HepG2 (cell line): ENCODE results near the gene HEXIM1. TPM values are rescaled to one million over a fixed set of nuclear protein-coding genes. Genes with fewer than 3 reads are reported as not detected.

Experiments
- DMAP1 ChIP-seq: IDR thresholded peaks from 2 replicates; pipeline ENCODE4 v1.6.1; 2016
- IKZF1 ChIP-seq: fragments of 450-650 bp; IDR thresholded peaks from 2 replicates; pipeline ENCODE4 v1.7.1; 2016
- KDM5B ChIP-seq: sonication (generic); formaldehyde crosslinking; IDR thresholded peaks from 2 replicates; pipeline ENCODE4 v1.4.0; 2020; ENCODE audit warnings: missing genetic modification reagents, mild to moderate bottlenecking, borderline replicate concordance
- KLF12 ChIP-seq: sonication (generic); formaldehyde crosslinking; IDR thresholded peaks from 2 replicates; pipeline ENCODE4 v1.4.0; 2020; ENCODE audit warnings: missing genetic modification reagents, borderline replicate concordance
- NCOA2 ChIP-seq: sonication (generic); formaldehyde crosslinking; IDR thresholded peaks from 2 replicates; pipeline ENCODE4 v1.8.0; 2022; ENCODE audit warnings: inconsistent platforms
- PAWR ChIP-seq: sonication (generic); formaldehyde crosslinking; IDR thresholded peaks from 2 replicates; pipeline ENCODE4 v1.4.0; 2020; ENCODE audit warnings: missing genetic modification reagents, mild to moderate bottlenecking, borderline replicate concordance
- PCBP2 ChIP-seq: fragments of 200-400 bp; formaldehyde crosslinking; optimal IDR thresholded peaks from 2 replicates; pipeline ENCODE3; 2018; ENCODE audit warnings: low read length, low read depth; ENCODE audit not compliant: poor library complexity, severe bottlenecking
- RCOR2 ChIP-seq: IDR thresholded peaks from 2 replicates; pipeline ENCODE4 v1.6.1; 2016; ENCODE audit warnings: missing biosample characterization, missing genetic modification reagents
- SMAD1 ChIP-seq: sonication (generic); formaldehyde crosslinking; IDR thresholded peaks from 2 replicates; pipeline ENCODE4 v1.4.0; 2020; ENCODE audit warnings: missing genetic modification reagents, low read depth, mild to moderate bottlenecking, borderline replicate concordance
- SRSF4 ChIP-seq: fragments of 200-400 bp; formaldehyde crosslinking; IDR thresholded peaks from one replicate; pipeline ENCODE4 v1.6.1; 2018; ENCODE audit warnings: mild to moderate bottlenecking, low read depth, low read length, moderate library complexity; ENCODE audit not compliant: poor library complexity, severe bottlenecking
- TBP ChIP-seq: sonication (generic); formaldehyde crosslinking; IDR thresholded peaks from 2 replicates; pipeline ENCODE4 v1.5.0; 2020; ENCODE audit warnings: missing genetic modification reagents
- ZKSCAN5 ChIP-seq: sonication (generic); formaldehyde crosslinking; IDR thresholded peaks from 2 replicates; pipeline ENCODE4 v1.5.1; 2020; ENCODE audit warnings: mild to moderate bottlenecking, missing genetic modification reagents
- ZNF143 ChIP-seq: sonication (generic); formaldehyde crosslinking; IDR thresholded peaks from 2 replicates; pipeline ENCODE4 v1.4.0; 2020; ENCODE audit warnings: missing genetic modification reagents
- ZNF224 ChIP-seq: sonication (generic); formaldehyde crosslinking; IDR thresholded peaks from 2 replicates; pipeline ENCODE4 v1.5.0; 2020; ENCODE audit warnings: mild to moderate bottlenecking, missing genetic modification reagents
- ZNF589 ChIP-seq: sonication (generic); formaldehyde crosslinking; conservative IDR thresholded peaks from 2 replicates; pipeline ENCODE4 v1.8.0; 2022; ENCODE audit warnings: mild to moderate bottlenecking, moderate library complexity, missing genetic modification reagents
- ZNF749 ChIP-seq: sonication (generic); formaldehyde crosslinking; IDR thresholded peaks from 2 replicates; pipeline ENCODE4 v1.8.0; 2022; ENCODE audit warnings: mild to moderate bottlenecking, missing genetic modification reagents, moderate library complexity, borderline replicate concordance
- ZNF75D ChIP-seq: sonication (generic); formaldehyde crosslinking; IDR thresholded peaks from 2 replicates; pipeline ENCODE4 v1.8.1; 2023; ENCODE audit warnings: missing genetic modification reagents, mild to moderate bottlenecking, borderline replicate concordance
- polyA plus RNA-seq, 8 experiments: library from polyadenylated mRNA; depleted of rRNA in 3 of 8; stranded (reverse) in 7 of 8; unstranded in 1 of 8; fragments of >200 nt; fragmentation: Illumina TruSeq in 4 of 8; extraction: Trizol in 4 of 8; gene quantifications; 2 replicates each; pipeline versions ENCODE4 v1.2.1 to v1.2.3, GENCODE V29; 2011 to 2016; ENCODE audit warnings: low read depth in 4 of 8, missing spikeins in 1 of 8, mixed read lengths in 1 of 8; ENCODE audit not compliant: insufficient read depth in 1 of 8
- total RNA-seq, 5 experiments: library from RNA; depleted of rRNA; stranded (reverse); fragments of >200 nt; fragmentation: Illumina TruSeq; extraction: Trizol; gene quantifications; 2 replicates each; pipeline ENCODE4 v1.2.3, GENCODE V29; 2016; ENCODE audit warnings: low read depth in 1 of 5
- TF ChIP-seq, protein P1 (sequence below): sonication (generic); formaldehyde crosslinking; IDR thresholded peaks from 2 replicates; pipeline ENCODE4 v1.4.0; 2020; ENCODE audit warnings: low read depth, missing genetic modification reagents
- TF ChIP-seq, protein P2 (sequence below): sonication (generic); formaldehyde crosslinking; IDR thresholded peaks from 2 replicates; pipeline ENCODE4 v1.4.0; 2020; ENCODE audit warnings: missing genetic modification reagents, mild to moderate bottlenecking, borderline replicate concordance

HEXIM1 gene
- total and polyA plus RNA-seq, 2 of the 13 experiments (the other 11 are each of a cell fraction or from before 2014, with no cell fraction given), result 10.5 to 16.6 TPM

DNA sequence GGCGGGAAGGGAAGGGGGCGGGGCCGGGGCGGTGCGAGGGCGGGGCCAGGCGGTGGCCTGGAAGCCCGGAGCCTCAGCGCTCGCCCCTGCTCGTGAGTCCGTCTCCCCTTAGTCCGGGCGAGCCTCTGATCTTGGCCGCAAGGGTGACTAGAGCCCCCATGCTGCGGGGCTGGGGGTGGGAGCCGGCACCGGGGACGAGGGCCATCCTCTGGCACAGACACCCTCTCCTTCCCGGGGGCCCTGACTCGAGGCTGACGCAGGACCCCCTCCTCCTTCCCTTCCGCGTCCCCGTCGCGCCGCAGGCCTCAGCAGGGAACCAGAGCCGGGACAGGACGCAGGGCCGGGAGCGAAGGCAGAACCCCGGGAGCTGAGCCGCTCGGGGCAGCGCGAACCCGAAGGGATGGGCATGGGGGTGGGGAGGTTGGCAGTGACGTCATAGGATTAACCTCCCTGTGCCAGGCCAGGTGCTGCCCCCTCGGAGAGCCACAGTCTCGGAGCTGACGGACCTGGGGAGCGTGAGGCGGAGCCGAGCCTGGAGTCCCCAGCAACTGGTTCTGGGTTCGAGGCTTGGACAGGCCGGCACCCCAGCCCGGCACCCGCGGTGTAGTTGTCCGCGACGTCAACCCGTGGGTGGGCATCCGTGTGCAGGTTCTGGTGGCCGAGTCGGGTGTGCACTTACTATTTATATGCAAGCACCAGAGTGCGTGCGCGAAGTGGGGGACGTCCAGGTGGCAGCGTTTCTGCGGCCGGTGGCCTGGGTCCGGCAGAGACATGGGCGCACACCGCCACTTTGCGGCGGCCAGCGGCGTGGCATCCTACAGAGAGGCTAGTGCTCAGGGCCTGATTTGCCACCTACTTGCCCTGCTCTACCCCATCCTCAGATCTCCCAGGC lies 15.5 kb upstream of the HEXIM1 start (continued):
- TF ChIP-seq, protein P1, sequence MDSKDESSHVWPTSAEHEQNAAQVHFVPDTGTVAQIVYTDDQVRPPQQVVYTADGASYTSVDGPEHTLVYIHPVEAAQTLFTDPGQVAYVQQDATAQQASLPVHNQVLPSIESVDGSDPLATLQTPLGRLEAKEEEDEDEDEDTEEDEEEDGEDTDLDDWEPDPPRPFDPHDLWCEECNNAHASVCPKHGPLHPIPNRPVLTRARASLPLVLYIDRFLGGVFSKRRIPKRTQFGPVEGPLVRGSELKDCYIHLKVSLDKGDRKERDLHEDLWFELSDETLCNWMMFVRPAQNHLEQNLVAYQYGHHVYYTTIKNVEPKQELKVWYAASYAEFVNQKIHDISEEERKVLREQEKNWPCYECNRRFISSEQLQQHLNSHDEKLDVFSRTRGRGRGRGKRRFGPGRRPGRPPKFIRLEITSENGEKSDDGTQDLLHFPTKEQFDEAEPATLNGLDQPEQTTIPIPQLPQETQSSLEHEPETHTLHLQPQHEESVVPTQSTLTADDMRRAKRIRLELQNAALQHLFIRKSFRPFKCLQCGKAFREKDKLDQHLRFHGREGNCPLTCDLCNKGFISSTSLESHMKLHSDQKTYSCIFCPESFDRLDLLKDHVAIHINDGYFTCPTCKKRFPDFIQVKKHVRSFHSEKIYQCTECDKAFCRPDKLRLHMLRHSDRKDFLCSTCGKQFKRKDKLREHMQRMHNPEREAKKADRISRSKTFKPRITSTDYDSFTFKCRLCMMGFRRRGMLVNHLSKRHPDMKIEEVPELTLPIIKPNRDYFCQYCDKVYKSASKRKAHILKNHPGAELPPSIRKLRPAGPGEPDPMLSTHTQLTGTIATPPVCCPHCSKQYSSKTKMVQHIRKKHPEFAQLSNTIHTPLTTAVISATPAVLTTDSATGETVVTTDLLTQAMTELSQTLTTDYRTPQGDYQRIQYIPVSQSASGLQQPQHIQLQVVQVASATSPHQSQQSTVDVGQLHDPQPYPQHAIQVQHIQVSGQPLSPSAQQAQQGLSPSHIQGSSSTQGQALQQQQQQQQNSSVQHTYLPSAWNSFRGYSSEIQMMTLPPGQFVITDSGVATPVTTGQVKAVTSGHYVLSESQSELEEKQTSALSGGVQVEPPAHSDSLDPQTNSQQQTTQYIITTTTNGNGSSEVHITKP (CRISPR knock-in tag), result 0 out of 2 replicates have a peak, but pooled peaks have one; percentile 41
- TF ChIP-seq KDM5B (CRISPR knock-in tag) (peak; percentile 59; the same call in 1 of the 2 replicates), ZNF589 (CRISPR knock-in tag) (peak; percentile 64; the same call in 1 of the 2 replicates), ZNF143 (CRISPR knock-in tag) (peak; percentile 58; the same call in 1 of the 2 replicates), ZNF749 (CRISPR knock-in tag) (0 out of 2 replicates have a peak, but pooled peaks have one; percentile 63), SMAD1 (CRISPR knock-in tag) (no peak; the same call in 1 of the 2 replicates), PAWR (CRISPR knock-in tag) (0 out of 2 replicates have a peak, but pooled peaks have one; percentile 57), SRSF4 (no peak), ZNF224 (CRISPR knock-in tag) (no peak), NCOA2 (CRISPR knock-in tag) (no peak), KLF12 (CRISPR knock-in tag) (0 out of 2 replicates have a peak, but pooled peaks have one; percentile 69), TBP (CRISPR knock-in tag) (0 out of 2 replicates have a peak, but pooled peaks have one; percentile 55), PCBP2 (no peak), RCOR2 (CRISPR knock-in tag) (no peak), ZNF75D (CRISPR knock-in tag) (no peak), DMAP1 (no peak; the same call in 1 of the 2 replicates), IKZF1 (no peak), ZKSCAN5 (CRISPR knock-in tag) (0 out of 2 replicates have a peak, but pooled peaks have one; percentile 18)
- TF ChIP-seq, protein P2, sequence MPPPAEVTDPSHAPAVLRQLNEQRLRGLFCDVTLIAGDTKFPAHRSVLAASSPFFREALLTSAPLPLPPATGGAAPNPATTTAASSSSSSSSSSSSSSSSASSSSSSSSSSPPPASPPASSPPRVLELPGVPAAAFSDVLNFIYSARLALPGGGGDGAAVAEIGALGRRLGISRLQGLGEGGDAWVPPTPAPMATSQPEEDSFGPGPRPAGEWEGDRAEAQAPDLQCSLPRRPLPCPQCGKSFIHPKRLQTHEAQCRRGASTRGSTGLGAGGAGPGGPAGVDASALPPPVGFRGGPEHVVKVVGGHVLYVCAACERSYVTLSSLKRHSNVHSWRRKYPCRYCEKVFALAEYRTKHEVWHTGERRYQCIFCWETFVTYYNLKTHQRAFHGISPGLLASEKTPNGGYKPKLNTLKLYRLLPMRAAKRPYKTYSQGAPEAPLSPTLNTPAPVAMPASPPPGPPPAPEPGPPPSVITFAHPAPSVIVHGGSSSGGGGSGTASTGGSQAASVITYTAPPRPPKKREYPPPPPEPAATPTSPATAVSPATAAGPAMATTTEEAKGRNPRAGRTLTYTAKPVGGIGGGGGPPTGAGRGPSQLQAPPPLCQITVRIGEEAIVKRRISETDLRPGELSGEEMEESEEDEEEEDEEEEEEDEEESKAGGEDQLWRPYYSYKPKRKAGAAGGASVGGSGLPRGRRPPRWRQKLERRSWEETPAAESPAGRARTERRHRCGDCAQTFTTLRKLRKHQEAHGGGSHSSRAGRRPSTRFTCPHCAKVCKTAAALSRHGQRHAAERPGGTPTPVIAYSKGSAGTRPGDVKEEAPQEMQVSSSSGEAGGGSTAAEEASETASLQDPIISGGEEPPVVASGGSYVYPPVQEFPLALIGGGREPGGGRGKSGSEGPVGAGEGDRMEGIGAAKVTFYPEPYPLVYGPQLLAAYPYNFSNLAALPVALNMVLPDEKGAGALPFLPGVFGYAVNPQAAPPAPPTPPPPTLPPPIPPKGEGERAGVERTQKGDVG (CRISPR knock-in tag), result peak; percentile 70; the same call in 1 of the 2 replicates
